Large intestine (tissue), 3 donors: ENCODE results near the gene WWOX. TPM values are rescaled to one million over a fixed set of nuclear protein-coding genes. Genes with fewer than 3 reads are reported as not detected.

Experiments
- DNase-seq, 2 donors: peaks; one replicate each; pipeline versions ENCODE4 v3.0.0 to v3.0.0-alpha.2; 2013
- H3K27ac ChIP-seq: one replicate; pipeline ENCODE4 v1.5.1; 2013; ENCODE audit warnings: low read length
- H3K27me3 ChIP-seq: 2 replicates; pipeline ENCODE4 v1.6.1; 2013; ENCODE audit warnings: low read length; ENCODE audit not compliant: control insufficient read depth, insufficient read depth
- H3K36me3 ChIP-seq: 2 replicates; pipeline ENCODE4 v1.6.1; 2013; ENCODE audit warnings: low read length; ENCODE audit not compliant: control insufficient read depth, insufficient read depth
- H3K4me1 ChIP-seq: one replicate; pipeline ENCODE4 v1.6.1; 2013; ENCODE audit warnings: low read length; ENCODE audit not compliant: control insufficient read depth, insufficient read depth
- H3K4me3 ChIP-seq: one replicate; pipeline ENCODE4 v1.5.1; 2013; ENCODE audit warnings: low read length
- H3K9me3 ChIP-seq: one replicate; pipeline ENCODE4 v1.6.1; 2013; ENCODE audit warnings: mild to moderate bottlenecking, low read depth, low read length, moderate library complexity; ENCODE audit not compliant: control insufficient read depth
- WGBS: methylation state at CpG from one replicate; pipeline ENCODE4 v1.1.5; 2013; ENCODE audit warnings: low lambda C conversion rate; ENCODE audit not compliant: insufficient coverage; 5-methylcytosine and 5-hydroxymethylcytosine counted together
- polyA plus RNA-seq: library from polyadenylated mRNA; unstranded; fragments of 120-200 nt; gene quantifications from one replicate; pipeline ENCODE4 v1.2.1, GENCODE V29; 2013

WWOX gene
- polyA plus RNA-seq, 1 donor, result 16.2 TPM

GRCh38 chr16:79055251-79055970 is 956.0 kb downstream of the WWOX start:
- peak; percentile 56 to 80 for DNase-seq
- no CpG with 5 or more reads among the region's 3 CpGs for WGBS
- Histone ChIP-seq H3K27ac (peak overlapping the region; percentile 55), H3K27me3 (no peaks in the 10 kb centered on the region), H3K36me3 (no peaks in the 10 kb centered on the region), H3K4me1 (peaks cover 25% of the 10 kb centered on the region), H3K9me3 (no peaks in the 10 kb centered on the region), H3K4me3 (no peak overlapping the region)

- H3K27ac ChIP-seq, result no peak overlapping the region
- H3K27me3 ChIP-seq, result no peaks in the 10 kb centered on the region
- no peaks in the 10 kb centered on the region for H3K36me3 ChIP-seq
- WGBS, result no CpG with 5 or more reads among the region's 6 CpGs
- H3K9me3 ChIP-seq, result no peaks in the 10 kb centered on the region
- no peak for DNase-seq
- H3K4me3 ChIP-seq, result no peak overlapping the region
- peaks cover 4% of the 10 kb centered on the region for H3K4me1 ChIP-seq
Observed at GRCh38 chr16:79061181-79061580, 961.7 kb downstream of the WWOX start.

- Histone ChIP-seq H3K27ac (no peak overlapping the region), H3K27me3 (no peaks in the 10 kb centered on the region)
- WGBS, result 40% methylated on average over 1 of the region's 6 CpGs
Observed at GRCh38 chr16:79062336-79062735, 962.9 kb downstream of the WWOX start.

GRCh38 chr16:79062821-79063220 is 963.4 kb downstream of the WWOX start:
- H3K4me1 ChIP-seq, result peaks cover 6% of the 10 kb centered on the region
- H3K36me3 ChIP-seq, result no peaks in the 10 kb centered on the region
- H3K27ac ChIP-seq, result no peak overlapping the region
- no peaks in the 10 kb centered on the region for H3K9me3 ChIP-seq
- DNase-seq, result no peak
- no CpG with 5 or more reads among the region's 6 CpGs for WGBS
- H3K27me3 ChIP-seq, result no peaks in the 10 kb centered on the region
- H3K4me3 ChIP-seq, result no peak overlapping the region

More at GRCh38 chr16:79062336-79062735, 962.9 kb downstream of the WWOX start:
- H3K4me1 ChIP-seq, result peaks cover 6% of the 10 kb centered on the region
- no peak for DNase-seq
- H3K4me3 ChIP-seq, result no peak overlapping the region
- H3K9me3 ChIP-seq, result no peaks in the 10 kb centered on the region
- no peaks in the 10 kb centered on the region for H3K36me3 ChIP-seq

- no peak for DNase-seq
- peaks cover 6% of the 10 kb centered on the region for H3K4me1 ChIP-seq
- no peak overlapping the region for H3K4me3 ChIP-seq
- no peaks in the 10 kb centered on the region for H3K9me3 ChIP-seq
- H3K36me3 ChIP-seq, result no peaks in the 10 kb centered on the region
- no CpG with 5 or more reads among the region's 15 CpGs for WGBS
- no peak overlapping the region for H3K27ac ChIP-seq
- no peaks in the 10 kb centered on the region for H3K27me3 ChIP-seq
Observed at GRCh38 chr16:79064256-79064972, 965.0 kb downstream of the WWOX start.

GRCh38 chr16:79066561-79066960 is 967.1 kb downstream of the WWOX start:
- 44% methylated on average over 4 of the region's 7 CpGs for WGBS
- DNase-seq, result peak; percentile 26 to 69
- H3K36me3 ChIP-seq, result no peaks in the 10 kb centered on the region

GRCh38 chr16:79067600-79067999 is 968.1 kb downstream of the WWOX start:
- H3K4me1 ChIP-seq, result peaks cover 6% of the 10 kb centered on the region
- WGBS, result no CpG with 5 or more reads among the region's 7 CpGs

More at GRCh38 chr16:79066561-79066960, 967.1 kb downstream of the WWOX start:
- H3K4me1 ChIP-seq, result peaks cover 6% of the 10 kb centered on the region
- H3K27ac ChIP-seq, result no peak overlapping the region
- H3K4me3 ChIP-seq, result no peak overlapping the region
- H3K9me3 ChIP-seq, result no peaks in the 10 kb centered on the region
- H3K27me3 ChIP-seq, result no peaks in the 10 kb centered on the region

GRCh38 chr16:79069121-79069520 is 969.7 kb downstream of the WWOX start:
- WGBS, result 66% methylated on average over 3 of the region's 12 CpGs
- Histone ChIP-seq H3K27me3 (no peaks in the 10 kb centered on the region), H3K4me3 (no peak overlapping the region), H3K4me1 (peaks cover 6% of the 10 kb centered on the region), H3K36me3 (no peaks in the 10 kb centered on the region), H3K9me3 (no peaks in the 10 kb centered on the region), H3K27ac (no peak overlapping the region)
- no peak for DNase-seq

More at GRCh38 chr16:79067600-79067999, 968.1 kb downstream of the WWOX start:
- no peak for DNase-seq
- no peaks in the 10 kb centered on the region for H3K36me3 ChIP-seq
- H3K27ac ChIP-seq, result no peak overlapping the region
- no peaks in the 10 kb centered on the region for H3K27me3 ChIP-seq
- H3K9me3 ChIP-seq, result no peaks in the 10 kb centered on the region
- no peak overlapping the region for H3K4me3 ChIP-seq

- Histone ChIP-seq H3K27ac (no peak overlapping the region), H3K36me3 (no peaks in the 10 kb centered on the region), H3K27me3 (no peaks in the 10 kb centered on the region), H3K9me3 (no peaks in the 10 kb centered on the region), H3K4me3 (no peak overlapping the region), H3K4me1 (peaks cover 6% of the 10 kb centered on the region)
- WGBS, result no CpG with 5 or more reads among the region's 1 CpG
- no peak for DNase-seq
Observed at GRCh38 chr16:79069633-79070032, 970.2 kb downstream of the WWOX start.

- Histone ChIP-seq H3K4me1 (peaks cover 4% of the 10 kb centered on the region), H3K27ac (no peak overlapping the region), H3K9me3 (no peaks in the 10 kb centered on the region), H3K36me3 (no peaks in the 10 kb centered on the region), H3K27me3 (no peaks in the 10 kb centered on the region), H3K4me3 (no peak overlapping the region)
- 80% methylated on average over 2 of the region's 4 CpGs for WGBS
- no peak for DNase-seq
Observed at GRCh38 chr16:79071424-79071823, 972.0 kb downstream of the WWOX start.
